ENCODE measurements around the gene MEA1.

Gene MEA1

GRCh38 chr6:42969431-42969830, 44.3 kb downstream of the MEA1 start:
- DNase-seq = no peak

- DNase-seq = no peak
Measured at GRCh38 chr6:42968783-42969182, 45.0 kb downstream of the MEA1 start.

- DNase-seq = no peak
Measured at GRCh38 chr6:42968126-42968701, 45.5 kb downstream of the MEA1 start.

- DNase-seq = no peak
Measured at GRCh38 chr6:42967228-42967627, 46.5 kb downstream of the MEA1 start.

GRCh38 chr6:42966571-42966970, 47.2 kb downstream of the MEA1 start:
- no peak for DNase-seq

- DNase-seq = peak; percentile 20
Measured at GRCh38 chr6:42963855-42964605, 49.7 kb downstream of the MEA1 start.

- DNase-seq = no peak
Measured at GRCh38 chr6:42963179-42963854, 50.4 kb downstream of the MEA1 start.

GRCh38 chr6:42962502-42963178, 51.1 kb downstream of the MEA1 start:
- DNase-seq = no peak

GRCh38 chr6:42962096-42962495, 51.6 kb downstream of the MEA1 start:
- DNase-seq = no peak

Measured in central memory CD4-positive, alpha-beta T cell (primary cell).